IMR-90 (cell line): Measurements from ENCODE around the gene TBC1D1. TPM values are rescaled to one million over a fixed set of nuclear protein-coding genes. Genes with fewer than 3 reads are reported as not detected.

ENCODE experiments used
- ATAC-seq: fragments of 200-7000 bp; cut with Tn5 transposase; 2 replicates; pipeline ENCODE4 v1.9.1; 2020; ENCODE audit warnings: low read depth, mild to moderate bottlenecking, moderate library complexity
- BruUV-seq: library from RNA; stranded (reverse); fragments of 400-500 nt; replicated peaks from 2 replicates; lab custom pipeline; 2021; lab: Mats Ljungman, UMichigan
- CTCF ChIA-PET: fragments of 300-600 bp; formaldehyde crosslinking; extraction: SDS; loops from one replicate; lab custom pipeline; 2021; ENCODE audit warnings: antibody characterized with exemption; lab: Yijun Ruan, JAX
- POLR2A ChIA-PET: fragments of 300-600 bp; sonication (Branson Sonifier 250); formaldehyde crosslinking; loops from one replicate; lab custom pipeline; 2022; ENCODE audit warnings: antibody characterized with exemption; ENCODE audit not compliant: unreplicated experiment; lab: Charles Lee
- DNase-seq: peaks from one replicate; pipeline ENCODE4 v3.0.0; 2013
- H2AFZ ChIP-seq: replicated peaks from 2 replicates; pipeline ENCODE3; 2013; ENCODE audit warnings: low read length, mild to moderate bottlenecking; ENCODE audit not compliant: poor library complexity
- H2AK5ac ChIP-seq: 2 replicates; pipeline ENCODE4 v1.6.1; 2013; ENCODE audit warnings: low read depth, low read length, inconsistent platforms
- H2AK9ac ChIP-seq: replicated peaks from 2 replicates; pipeline ENCODE3; 2013; ENCODE audit warnings: mild to moderate bottlenecking, low read depth, low read length, moderate library complexity; ENCODE audit not compliant: poor library complexity
- H2BK120ac ChIP-seq: 2 replicates; pipeline ENCODE4 v1.6.1; 2013; ENCODE audit warnings: low read depth, low read length, inconsistent platforms
- H2BK15ac ChIP-seq: 3 replicates; pipeline ENCODE4 v1.6.1; 2013; ENCODE audit warnings: low read depth, low read length, inconsistent platforms
- H2BK20ac ChIP-seq: 2 replicates; pipeline ENCODE4 v1.6.1; 2013; ENCODE audit warnings: low read depth, mild to moderate bottlenecking, inconsistent platforms, low read length, moderate library complexity
- H2BK5ac ChIP-seq: 2 replicates; pipeline ENCODE4 v1.6.1; 2013; ENCODE audit warnings: mild to moderate bottlenecking, low read depth, low read length, inconsistent platforms; ENCODE audit not compliant: poor library complexity, severe bottlenecking
- H3K14ac ChIP-seq: replicated peaks from 2 replicates; pipeline ENCODE4 v1.6.1; 2013; ENCODE audit warnings: low read depth, low read length, inconsistent platforms
- H3K18ac ChIP-seq: 2 replicates; pipeline ENCODE4 v1.6.1; 2013; ENCODE audit warnings: low read depth, low read length, control low read depth
- H3K23ac ChIP-seq: 2 replicates; pipeline ENCODE4 v1.6.1; 2013; ENCODE audit warnings: low read depth, low read length, inconsistent platforms
- H3K27ac ChIP-seq: 2 replicates; pipeline ENCODE4 v1.5.1; 2013; ENCODE audit warnings: mild to moderate bottlenecking, control low read depth, low read length; ENCODE audit not compliant: insufficient read depth
- H3K27me3 ChIP-seq: 2 replicates; pipeline ENCODE4 v1.6.1; 2013; ENCODE audit warnings: low read length; ENCODE audit not compliant: control insufficient read depth, insufficient read depth
- H3K36me3 ChIP-seq: 2 replicates; pipeline ENCODE4 v1.6.1; 2013; ENCODE audit warnings: low read length, mixed read lengths; ENCODE audit not compliant: control insufficient read depth, insufficient read depth
- H3K4ac ChIP-seq: 2 replicates; pipeline ENCODE4 v1.6.1; 2013; ENCODE audit warnings: low read depth, low read length, inconsistent platforms
- H3K4me1 ChIP-seq: 2 replicates; pipeline ENCODE4 v1.6.1; 2013; ENCODE audit warnings: low read length, mixed read lengths; ENCODE audit not compliant: control insufficient read depth, insufficient read depth
- H3K4me2 ChIP-seq: 2 replicates; pipeline ENCODE4 v1.6.1; 2013; ENCODE audit warnings: low read depth, mild to moderate bottlenecking, control low read depth, low read length, moderate library complexity
- H3K4me3 ChIP-seq: 2 replicates; pipeline ENCODE4 v1.5.1; 2013; ENCODE audit warnings: low read depth, mild to moderate bottlenecking, control low read depth, low read length, moderate library complexity; ENCODE audit not compliant: insufficient read depth
- H3K56ac ChIP-seq: 2 replicates; pipeline ENCODE4 v1.6.1; 2013; ENCODE audit warnings: low read length, inconsistent platforms; ENCODE audit not compliant: insufficient read depth; ENCODE audit errors: extremely low read depth
- H3K79me1 ChIP-seq, 2 experiments: 2 replicates each; pipeline ENCODE4 v1.6.1; 2013; ENCODE audit warnings: low read length in 2 of 2, inconsistent platforms in 1 of 2, low read depth in 1 of 2
- H3K9ac ChIP-seq: 2 replicates; pipeline ENCODE4 v1.6.1; 2013; ENCODE audit warnings: low read depth, low read length, control low read depth
- H3K9me1 ChIP-seq: 2 replicates; pipeline ENCODE4 v1.6.1; 2013; ENCODE audit warnings: low read length, inconsistent platforms; ENCODE audit not compliant: insufficient read depth
- H3K9me3 ChIP-seq: 2 replicates; pipeline ENCODE4 v1.6.1; 2013; ENCODE audit warnings: low read length; ENCODE audit not compliant: control insufficient read depth, insufficient read depth
- H4K20me1 ChIP-seq: 2 replicates; pipeline ENCODE4 v1.6.1; 2013; ENCODE audit warnings: low read length, inconsistent platforms; ENCODE audit not compliant: insufficient read depth
- H4K5ac ChIP-seq: 2 replicates; pipeline ENCODE4 v1.6.1; 2013; ENCODE audit warnings: mild to moderate bottlenecking, low read depth, low read length, control low read depth
- H4K8ac ChIP-seq, 2 experiments: 2 replicates each; pipeline ENCODE4 v1.6.1; 2013; ENCODE audit warnings: low read depth in 2 of 2, low read length in 2 of 2, control low read depth in 1 of 2, inconsistent platforms in 1 of 2
- H4K91ac ChIP-seq: 2 replicates; pipeline ENCODE4 v1.6.1; 2013; ENCODE audit warnings: low read depth, low read length, inconsistent platforms; ENCODE audit not compliant: insufficient read depth
- BHLHE40 ChIP-seq: fragments of 150-350 bp; IDR thresholded peaks from 2 replicates; pipeline ENCODE4 v1.6.1; 2016; ENCODE audit warnings: mild to moderate bottlenecking, low read depth, low read length
- CEBPB ChIP-seq: IDR thresholded peaks from 2 replicates; pipeline ENCODE4 v1.6.1; 2012; ENCODE audit warnings: low read depth, low read length, improper control_type of control experiment
- CHD1 ChIP-seq: IDR thresholded peaks from 2 replicates; pipeline ENCODE4 v1.6.1; 2012; ENCODE audit warnings: low read depth, low read length, improper control_type of control experiment
- FOS ChIP-seq: fragments of 150-350 bp; IDR thresholded peaks from 2 replicates; pipeline ENCODE4 v1.6.1; 2016; ENCODE audit warnings: low read depth, low read length
- MAFK ChIP-seq: IDR thresholded peaks from 2 replicates; pipeline ENCODE4 v1.6.1; 2012; ENCODE audit warnings: low read depth, low read length, improper control_type of control experiment
- MAZ ChIP-seq: IDR thresholded peaks from 2 replicates; pipeline ENCODE4 v1.6.1; 2012; ENCODE audit warnings: low read depth, mild to moderate bottlenecking, low read length, improper control_type of control experiment, moderate library complexity, borderline replicate concordance
- MXI1 ChIP-seq: IDR thresholded peaks from 2 replicates; pipeline ENCODE4 v1.6.1; 2012; ENCODE audit warnings: low read depth, mild to moderate bottlenecking, low read length, moderate library complexity, borderline replicate concordance
- NFE2L2 ChIP-seq: fragments of 150-350 bp; IDR thresholded peaks from 2 replicates; pipeline ENCODE4 v1.6.1; 2016; ENCODE audit warnings: low read depth, mild to moderate bottlenecking, low read length
- POLR2A ChIP-seq: IDR thresholded peaks from 2 replicates; pipeline ENCODE4 v1.6.1; 2012; ENCODE audit warnings: mild to moderate bottlenecking, low read depth, low read length
- RAD21 ChIP-seq: IDR thresholded peaks from 2 replicates; pipeline ENCODE4 v1.6.1; 2012; ENCODE audit warnings: low read length, improper control_type of control experiment
- RCOR1 ChIP-seq: IDR thresholded peaks from 2 replicates; pipeline ENCODE4 v1.6.1; 2012; ENCODE audit warnings: mild to moderate bottlenecking, low read length, improper control_type of control experiment; ENCODE audit not compliant: insufficient replicate concordance
- RFX5 ChIP-seq: IDR thresholded peaks from 2 replicates; pipeline ENCODE4 v1.8.0; 2012; ENCODE audit warnings: low read depth, mild to moderate bottlenecking, low read length, moderate library complexity
- SMC3 ChIP-seq: fragments of 150-350 bp; IDR thresholded peaks from 2 replicates; pipeline ENCODE4 v1.6.1; 2016; ENCODE audit warnings: low read depth, mild to moderate bottlenecking, antibody characterized with exemption, low read length, moderate library complexity
- WGBS, 2 experiments: methylation state at CpG; one replicate each; pipeline versions ENCODE4 v1.1.5 to v1.1.7; 2013; ENCODE audit warnings: missing lambda C conversion rate in 2 of 2; ENCODE audit not compliant: insufficient read length in 1 of 2; ENCODE audit errors: extremely low coverage in 2 of 2; 5-methylcytosine and 5-hydroxymethylcytosine counted together
- dilution Hi-C: fragments of 300-500 bp; cut with HindIII; formaldehyde crosslinking; loops from one replicate; pipeline ENCODE4 v1.14.3; 2018; ENCODE audit warnings: low sequenced_read_pairs; ENCODE audit not compliant: unreplicated experiment
- in situ Hi-C: fragments of 300-500 bp; cut with MboI; formaldehyde crosslinking; loops from 3 replicates; pipeline ENCODE4 v1.14.3; 2019; ENCODE audit warnings: low sequenced_read_pairs, inconsistent platforms, mixed read lengths
- intact Hi-C: fragments of 100-400 bp; cut with micrococcal nuclease; formaldehyde crosslinking; loops from 2 replicates; pipeline ENCODE4 v1.10.0; 2022
- polyA plus RNA-seq, 3 experiments: library from polyadenylated mRNA; depleted of rRNA; stranded (reverse); fragments of >200 nt; gene quantifications; 2 replicates each; pipeline ENCODE4 v1.2.3, GENCODE V29; 2012; ENCODE audit warnings: low replicate concordance in 1 of 3
- total RNA-seq: library from RNA; depleted of rRNA; stranded (reverse); fragments of >200 nt; gene quantifications from 2 replicates; pipeline ENCODE4 v1.2.3, GENCODE V29; 2012
- TF ChIP-seq, protein P1 (sequence below): conservative IDR thresholded peaks from 2 replicates; pipeline ENCODE4 v1.5.1; 2012; ENCODE audit warnings: mild to moderate bottlenecking, low read depth, low read length, improper control_type of control experiment
- TF ChIP-seq, protein P2 (sequence below): fragments of 150-350 bp; IDR thresholded peaks from 2 replicates; pipeline ENCODE4 v1.6.1; 2016; ENCODE audit warnings: low read depth, mild to moderate bottlenecking, low read length, moderate library complexity, borderline replicate concordance
- TF ChIP-seq, protein P3 (sequence below): fragments of 150-350 bp; IDR thresholded peaks from 2 replicates; pipeline ENCODE4 v1.6.1; 2017; ENCODE audit warnings: mild to moderate bottlenecking, antibody characterized with exemption, low read length, low read depth

Gene TBC1D1
- total and polyA plus RNA-seq, 2 of the 4 experiments (the other 2 are of a cell fraction) = 42.4 to 104 TPM

- no TSS peak for BruUV-seq
- Histone ChIP-seq H2BK5ac (no peak overlapping the region), H3K23ac (no peak overlapping the region), H4K8ac (no peak overlapping the region), H3K4ac (no peak overlapping the region), H3K36me3 (peaks cover 5% of the 10 kb centered on the region), H2AFZ (no peak overlapping the region), H3K4me1 (no peaks in the 10 kb centered on the region), H2BK20ac (no peak overlapping the region), H3K27me3 (no peaks in the 10 kb centered on the region), H3K4me3 (no peak overlapping the region), H2AK5ac (no peak overlapping the region), H3K18ac (no peak overlapping the region), H3K79me1 (no peaks in the 10 kb centered on the region), H3K14ac (no peak overlapping the region), H2BK15ac (no peak overlapping the region), H4K20me1 (no peaks in the 10 kb centered on the region), H3K4me2 (no peak overlapping the region), H4K5ac (no peak overlapping the region), H3K9me3 (no peaks in the 10 kb centered on the region), H2AK9ac (no peak overlapping the region), H3K9ac (no peak overlapping the region), H3K27ac (no peak overlapping the region), H3K56ac (no peak overlapping the region), H3K9me1 (no peaks in the 10 kb centered on the region), H4K91ac (no peak overlapping the region), H2BK120ac (no peak overlapping the region)
- POLR2A ChIA-PET = no interaction called here
- dilution Hi-C loops = no loop called here
- ATAC-seq = no peak
- intact Hi-C loops = no loop called here
- DNase-seq = no peak
- CTCF ChIA-PET = no interaction called here
- TF ChIP-seq, protein P1, sequence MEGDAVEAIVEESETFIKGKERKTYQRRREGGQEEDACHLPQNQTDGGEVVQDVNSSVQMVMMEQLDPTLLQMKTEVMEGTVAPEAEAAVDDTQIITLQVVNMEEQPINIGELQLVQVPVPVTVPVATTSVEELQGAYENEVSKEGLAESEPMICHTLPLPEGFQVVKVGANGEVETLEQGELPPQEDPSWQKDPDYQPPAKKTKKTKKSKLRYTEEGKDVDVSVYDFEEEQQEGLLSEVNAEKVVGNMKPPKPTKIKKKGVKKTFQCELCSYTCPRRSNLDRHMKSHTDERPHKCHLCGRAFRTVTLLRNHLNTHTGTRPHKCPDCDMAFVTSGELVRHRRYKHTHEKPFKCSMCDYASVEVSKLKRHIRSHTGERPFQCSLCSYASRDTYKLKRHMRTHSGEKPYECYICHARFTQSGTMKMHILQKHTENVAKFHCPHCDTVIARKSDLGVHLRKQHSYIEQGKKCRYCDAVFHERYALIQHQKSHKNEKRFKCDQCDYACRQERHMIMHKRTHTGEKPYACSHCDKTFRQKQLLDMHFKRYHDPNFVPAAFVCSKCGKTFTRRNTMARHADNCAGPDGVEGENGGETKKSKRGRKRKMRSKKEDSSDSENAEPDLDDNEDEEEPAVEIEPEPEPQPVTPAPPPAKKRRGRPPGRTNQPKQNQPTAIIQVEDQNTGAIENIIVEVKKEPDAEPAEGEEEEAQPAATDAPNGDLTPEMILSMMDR = no peak
- no peak for TF ChIP-seq MXI1
- no peak for TF ChIP-seq MAFK
- TF ChIP-seq RCOR1 = no peak
- TF ChIP-seq NFE2L2 = no peak
- TF ChIP-seq CEBPB = no peak
- no peak for TF ChIP-seq POLR2A
- TF ChIP-seq RFX5 = no peak
- TF ChIP-seq CHD1 = no peak
- TF ChIP-seq, protein P2, sequence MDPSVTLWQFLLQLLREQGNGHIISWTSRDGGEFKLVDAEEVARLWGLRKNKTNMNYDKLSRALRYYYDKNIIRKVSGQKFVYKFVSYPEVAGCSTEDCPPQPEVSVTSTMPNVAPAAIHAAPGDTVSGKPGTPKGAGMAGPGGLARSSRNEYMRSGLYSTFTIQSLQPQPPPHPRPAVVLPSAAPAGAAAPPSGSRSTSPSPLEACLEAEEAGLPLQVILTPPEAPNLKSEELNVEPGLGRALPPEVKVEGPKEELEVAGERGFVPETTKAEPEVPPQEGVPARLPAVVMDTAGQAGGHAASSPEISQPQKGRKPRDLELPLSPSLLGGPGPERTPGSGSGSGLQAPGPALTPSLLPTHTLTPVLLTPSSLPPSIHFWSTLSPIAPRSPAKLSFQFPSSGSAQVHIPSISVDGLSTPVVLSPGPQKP = no peak
- TF ChIP-seq FOS = no peak
- TF ChIP-seq RAD21 = no peak
- TF ChIP-seq, protein P3, sequence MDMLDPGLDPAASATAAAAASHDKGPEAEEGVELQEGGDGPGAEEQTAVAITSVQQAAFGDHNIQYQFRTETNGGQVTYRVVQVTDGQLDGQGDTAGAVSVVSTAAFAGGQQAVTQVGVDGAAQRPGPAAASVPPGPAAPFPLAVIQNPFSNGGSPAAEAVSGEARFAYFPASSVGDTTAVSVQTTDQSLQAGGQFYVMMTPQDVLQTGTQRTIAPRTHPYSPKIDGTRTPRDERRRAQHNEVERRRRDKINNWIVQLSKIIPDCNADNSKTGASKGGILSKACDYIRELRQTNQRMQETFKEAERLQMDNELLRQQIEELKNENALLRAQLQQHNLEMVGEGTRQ = no peak
- TF ChIP-seq BHLHE40 = no peak
- no peak for TF ChIP-seq SMC3
- no peak for TF ChIP-seq MAZ
- 40% methylated on average over 1 of the region's 3 CpGs; no CpG with 5 or more reads in 1 of the 2 experiments for WGBS, 2 experiments
- in situ Hi-C loops = no loop called here
Observed at GRCh38 chr4:38024206-38024509, 133.3 kb downstream of the TBC1D1 start.
